GM23338 (cell line): Measurements from ENCODE around the gene SIGLEC6. TPM values are rescaled to one million over a fixed set of nuclear protein-coding genes. Genes with fewer than 3 reads are reported as not detected.

ENCODE experiments used
- ATAC-seq: fragments of 200-7000 bp; cut with Tn5 transposase; 3 replicates; pipeline ENCODE4 v1.9.1; 2020
- DNase-seq: peaks from one replicate; pipeline ENCODE4 v3.0.0-alpha.2; 2015; ENCODE audit warnings: low spot score
- H2AFZ ChIP-seq: fragments of 200-600 bp; sonication (generic); 2 replicates; pipeline ENCODE4 v1.8.0; 2016; ENCODE audit warnings: antibody characterized with exemption, mild to moderate bottlenecking, moderate library complexity
- H3F3A ChIP-seq: fragments of 200-600 bp; sonication (generic); replicated peaks from 2 replicates; pipeline ENCODE4 v1.8.0; 2017; ENCODE audit warnings: antibody characterized with exemption, mixed run types, low read depth
- H3K27ac ChIP-seq: fragments of 200-600 bp; sonication (generic); 2 replicates; pipeline ENCODE4 v1.6.1; 2016; ENCODE audit warnings: low read depth
- H3K27me3 ChIP-seq: fragments of 200-600 bp; sonication (generic); 2 replicates; pipeline ENCODE4 v1.8.0; 2016; ENCODE audit warnings: mild to moderate bottlenecking, mixed run types, moderate library complexity; ENCODE audit not compliant: insufficient read depth
- H3K36me3 ChIP-seq: fragments of 200-600 bp; sonication (generic); 2 replicates; pipeline ENCODE4 v1.8.0; 2016; ENCODE audit warnings: mild to moderate bottlenecking; ENCODE audit not compliant: insufficient read depth
- H3K4me1 ChIP-seq: fragments of 200-600 bp; sonication (generic); 2 replicates; pipeline ENCODE4 v1.8.0; 2016; ENCODE audit warnings: mild to moderate bottlenecking, moderate library complexity; ENCODE audit not compliant: insufficient read depth
- H3K4me2 ChIP-seq: fragments of 200-600 bp; sonication (generic); 2 replicates; pipeline ENCODE4 v1.7.1; 2017; ENCODE audit warnings: mixed run types
- H3K4me3 ChIP-seq: fragments of 200-600 bp; sonication (generic); 2 replicates; pipeline ENCODE4 v1.6.1; 2016; ENCODE audit warnings: mixed run types
- H3K79me2 ChIP-seq: fragments of 200-600 bp; sonication (generic); replicated peaks from 2 replicates; pipeline ENCODE4 v1.8.0; 2017; ENCODE audit warnings: mild to moderate bottlenecking; ENCODE audit not compliant: insufficient read depth
- H3K9me2 ChIP-seq: fragments of 200-600 bp; sonication (generic); 2 replicates; pipeline ENCODE4 v1.8.0; 2017; ENCODE audit not compliant: insufficient read depth
- H4K20me1 ChIP-seq: fragments of 200-600 bp; sonication (generic); replicated peaks from 2 replicates; pipeline ENCODE4 v1.8.0; 2017; ENCODE audit warnings: mild to moderate bottlenecking; ENCODE audit not compliant: insufficient read depth
- H3K27ac Mint-ChIP-seq: 2 replicates; pipeline ENCODE4 v1.8.0; 2020; ENCODE audit warnings: inconsistent platforms, mild to moderate bottlenecking, moderate library complexity, mixed read lengths
- H3K27me3 Mint-ChIP-seq: 3 replicates; pipeline ENCODE4 v1.8.0; 2022; ENCODE audit warnings: low read depth, mild to moderate bottlenecking, moderate library complexity, mixed read lengths, inconsistent platforms; ENCODE audit not compliant: insufficient read depth, poor library complexity
- H3K36me3 Mint-ChIP-seq: 3 replicates; pipeline ENCODE4 v1.8.0; 2021; ENCODE audit warnings: low read depth, mild to moderate bottlenecking, inconsistent platforms, moderate library complexity, mixed read lengths
- H3K4me1 Mint-ChIP-seq: 3 replicates; pipeline ENCODE4 v1.8.0; 2020; ENCODE audit warnings: mild to moderate bottlenecking, inconsistent platforms, mixed read lengths
- H3K4me3 Mint-ChIP-seq: 3 replicates; pipeline ENCODE4 v1.8.0; 2021; ENCODE audit warnings: moderate library complexity, mild to moderate bottlenecking, inconsistent platforms, mixed read lengths
- H3K9me3 Mint-ChIP-seq: 3 replicates; pipeline ENCODE4 v1.8.0; 2020; ENCODE audit warnings: moderate library complexity, mild to moderate bottlenecking, inconsistent platforms, mixed read lengths
- CREB1 ChIP-seq: fragments of 250-450 bp; sonication (Bioruptor Pico); IDR thresholded peaks from 2 replicates; pipeline ENCODE4 v1.5.0; 2020; ENCODE audit warnings: low read depth, mild to moderate bottlenecking, moderate library complexity
- ETS1 ChIP-seq: IDR thresholded peaks from 2 replicates; pipeline ENCODE4 v1.6.1; 2016; ENCODE audit warnings: antibody characterized with exemption
- EZH2 ChIP-seq: fragments of 200-600 bp; sonication (generic); IDR thresholded peaks from one replicate; pipeline ENCODE4 v1.8.0; 2017; ENCODE audit warnings: antibody characterized with exemption, mild to moderate bottlenecking, low read depth; ENCODE audit not compliant: unreplicated experiment
- JUNB ChIP-seq: IDR thresholded peaks from one replicate; pipeline ENCODE4 v1.6.1; 2016; ENCODE audit warnings: antibody characterized with exemption; ENCODE audit not compliant: unreplicated experiment
- NANOG ChIP-seq: IDR thresholded peaks from 2 replicates; pipeline ENCODE4 v1.6.1; 2016; ENCODE audit warnings: antibody characterized with exemption, borderline replicate concordance
- POLR2AphosphoS5 ChIP-seq: IDR thresholded peaks from 2 replicates; pipeline ENCODE4 v1.6.1; 2016; ENCODE audit warnings: antibody characterized with exemption, low read depth
- REST ChIP-seq: IDR thresholded peaks from one replicate; pipeline ENCODE4 v1.6.1; 2018; ENCODE audit warnings: antibody characterized with exemption; ENCODE audit not compliant: unreplicated experiment
- STAT1 ChIP-seq: IDR thresholded peaks from one replicate; pipeline ENCODE4 v1.6.1; 2016; ENCODE audit warnings: antibody characterized with exemption; ENCODE audit not compliant: unreplicated experiment
- ZNF114 ChIP-seq: fragments of 250-450 bp; sonication (Bioruptor Pico); IDR thresholded peaks from 2 replicates; pipeline ENCODE4 v1.5.0; 2020; ENCODE audit warnings: mild to moderate bottlenecking, moderate library complexity
- ZNF462 ChIP-seq: fragments of 250-450 bp; sonication (Bioruptor Pico); IDR thresholded peaks from 2 replicates; pipeline ENCODE4 v1.5.0; 2020; ENCODE audit warnings: mild to moderate bottlenecking, moderate library complexity
- polyA plus RNA-seq: library from polyadenylated mRNA; unstranded; fragments of >200 nt; fragmentation: Nextera tagmentation; extraction: Ambion mirVana; gene quantifications from 2 replicates; pipeline ENCODE4 v1.2.1, GENCODE V29; 2016
- total RNA-seq: library from RNA; depleted of rRNA; stranded (reverse); fragments of >200 nt; shearing (Covaris generic); gene quantifications from 2 replicates; pipeline ENCODE4 v1.2.3, GENCODE V29; 2014

The SIGLEC6 gene
- total and polyA plus RNA-seq, 2 experiments from 2014 or later, result 0.76 TPM; not detected in 1

- DNase-seq, result no peak
- H3K4me1 ChIP-seq, result no peaks in the 10 kb centered on the region
- H3K4me1 Mint-ChIP-seq, result no peaks in the 10 kb centered on the region
- no peak overlapping the region for H3K4me3 Mint-ChIP-seq
- H3K36me3 Mint-ChIP-seq, result peaks cover 20% of the 10 kb centered on the region
- no peaks in the 10 kb centered on the region for H3F3A ChIP-seq
- H3K79me2 ChIP-seq, result no peaks in the 10 kb centered on the region
- no peaks in the 10 kb centered on the region for H4K20me1 ChIP-seq
- no peak for ATAC-seq
- H3K9me3 Mint-ChIP-seq, result peaks cover 86% of the 10 kb centered on the region
- H3K4me3 ChIP-seq, result no peak overlapping the region
- H2AFZ ChIP-seq, result no peak overlapping the region
- H3K36me3 ChIP-seq, result no peaks in the 10 kb centered on the region
- no peak overlapping the region for H3K27ac Mint-ChIP-seq
- TF ChIP-seq NANOG (no peak), STAT1 (no peak), JUNB (no peak), EZH2 (no peak), ZNF462 (CRISPR knock-in tag) (no peak), POLR2AphosphoS5 (no peak), ETS1 (no peak), REST (no peak), CREB1 (CRISPR knock-in tag) (no peak), ZNF114 (CRISPR knock-in tag) (no peak)
- H3K4me2 ChIP-seq, result no peak overlapping the region
- H3K27me3 Mint-ChIP-seq, result peaks cover 16% of the 10 kb centered on the region
- no peak overlapping the region for H3K27ac ChIP-seq
- H3K9me2 ChIP-seq, result no peaks in the 10 kb centered on the region
- H3K27me3 ChIP-seq, result no peaks in the 10 kb centered on the region
These were observed 10.2 kb upstream of the SIGLEC6 start for GRCh38 chr19:51541458-51542357.
